Activated CD4-positive, alpha-beta T cell treated with anti-CD3 and anti-CD28 coated beads, Interleukin-10, Interleukin-2, amounts not matched to agents 100 ng/mL and 50 ng/mL, durations not matched to agents 16 hours and 8 hours (primary cell): ENCODE data around the gene ARPC5L.
"Not testable (repeated sequence)": the region's sequence is repeated elsewhere in the genome, so short reads cannot be mapped to it uniquely, and the experiment has no call there.

Source experiments
- DNase-seq: peaks from one replicate; pipeline ENCODE4 v3.0.0-alpha.2; 2020

ARPC5L gene

GRCh38 chr9:124841075-124841821 is 20.7 kb upstream of the ARPC5L start:
- no peak for DNase-seq

- DNase-seq: no peak
Observed at GRCh38 chr9:124843456-124844034, 18.4 kb upstream of the ARPC5L start.

- no peak for DNase-seq
Observed at GRCh38 chr9:124844291-124844690, 17.6 kb upstream of the ARPC5L start.

GRCh38 chr9:124846467-124846866 is 15.5 kb upstream of the ARPC5L start:
- not testable (repeated sequence) for DNase-seq

GRCh38 chr9:124846969-124847368 is 15.0 kb upstream of the ARPC5L start:
- no peak for DNase-seq

- no peak for DNase-seq
Observed at GRCh38 chr9:124849801-124850200, 12.1 kb upstream of the ARPC5L start.

GRCh38 chr9:124852121-124852828 is 9.7 kb upstream of the ARPC5L start:
- DNase-seq: no peak

GRCh38 chr9:124852829-124853531 is 8.9 kb upstream of the ARPC5L start, which contains the start of gene WDR38:
Gene WDR38, plus strand, starts transcription at chr9:124853460. Its CDS starts 72 bp downstream, at chr9:124853532.
- DNase-seq: peak; percentile 86

- DNase-seq: no peak
Observed at GRCh38 chr9:124853605-124854143, 8.3 kb upstream of the ARPC5L start.

GRCh38 chr9:124854161-124854560 is 7.8 kb upstream of the ARPC5L start:
- DNase-seq: no peak

GRCh38 chr9:124854822-124855221 is 7.1 kb upstream of the ARPC5L start:
- DNase-seq: no peak

- DNase-seq: no peak
Observed at GRCh38 chr9:124855566-124855943, 6.4 kb upstream of the ARPC5L start.

GRCh38 chr9:124855944-124856765 is 5.8 kb upstream of the ARPC5L start:
- peak; percentile 48 for DNase-seq

GRCh38 chr9:124857533-124858162 is 4.3 kb upstream of the ARPC5L start:
- DNase-seq: no peak

- DNase-seq: no peak
Observed at GRCh38 chr9:124858330-124859046, 3.4 kb upstream of the ARPC5L start.

GRCh38 chr9:124859803-124860581 is 1.9 kb upstream of the ARPC5L start:
- no peak for DNase-seq

- no peak for DNase-seq
Observed at GRCh38 chr9:124860582-124861341, 1.2 kb upstream of the ARPC5L start.

- no peak for DNase-seq
Observed at GRCh38 chr9:124863371-124863871, 1.5 kb downstream of the ARPC5L start.
